Kidney epithelial cell (primary cell): ENCODE measurements around the gene AURKB. TPM values are rescaled to one million over a fixed set of nuclear protein-coding genes. Genes with fewer than 3 reads are reported as not detected.

ENCODE experiments used
- DNase-seq: peaks from one replicate; pipeline ENCODE4 v3.0.0-alpha.2; 2010; ENCODE audit warnings: low read depth
- H3K27me3 ChIP-seq: 2 replicates; pipeline ENCODE4 v1.6.0; 2011; ENCODE audit warnings: low read length; ENCODE audit not compliant: control insufficient read depth, insufficient read depth
- H3K36me3 ChIP-seq: 2 replicates; pipeline ENCODE4 v1.5.1; 2011; ENCODE audit warnings: low read length; ENCODE audit not compliant: control insufficient read depth, insufficient read depth
- H3K4me3 ChIP-seq: 2 replicates; pipeline ENCODE4 v1.5.1; 2011; ENCODE audit warnings: low read depth, mild to moderate bottlenecking, control low read depth, low read length
- CTCF ChIP-seq: IDR thresholded peaks from 2 replicates; pipeline ENCODE4 v1.5.1; 2011; ENCODE audit warnings: mild to moderate bottlenecking, moderate library complexity, low read length, control low read depth, inconsistent platforms; ENCODE audit not compliant: insufficient read depth, poor library complexity, severe bottlenecking
- total RNA-seq: library from RNA; depleted of rRNA; stranded (reverse); fragments of >200 nt; gene quantifications from 2 replicates; pipeline ENCODE4 v1.2.3, GENCODE V29; 2015

Gene AURKB
- total RNA-seq, 1 donor from 2014 or later, result 21.6 TPM

GRCh38 chr17:8162233-8162996, 48.0 kb downstream of the AURKB start, which contains the start of gene VAMP2:
Gene VAMP2, minus strand, starts transcription at chr17:8162948. Its CDS starts 69 bp downstream, at chr17:8162879.
- DNase-seq, result no peak
- Histone ChIP-seq H3K4me3 (peak within 1 kb of the TSS; percentile 98), H3K27me3 (no peaks in the 10 kb centered on the region), H3K36me3 (peaks cover 3% of the 10 kb centered on the region)
- TF ChIP-seq CTCF, result no peak

GRCh38 chr17:8161289-8162232, 48.8 kb downstream of the AURKB start:
- Histone ChIP-seq H3K36me3 (peaks cover 3% of the 10 kb centered on the region), H3K27me3 (no peaks in the 10 kb centered on the region), H3K4me3 (peak overlapping the region; percentile 98)
- no peak for TF ChIP-seq CTCF
- DNase-seq, result no peak

- no peaks in the 10 kb centered on the region for H3K27me3 ChIP-seq
- DNase-seq, result no peak
- TF ChIP-seq CTCF, result no peak
- peaks cover 3% of the 10 kb centered on the region for H3K36me3 ChIP-seq
- H3K4me3 ChIP-seq, result no peak overlapping the region
Observed at GRCh38 chr17:8160741-8161221, 49.6 kb downstream of the AURKB start.

- peaks cover 3% of the 10 kb centered on the region for H3K36me3 ChIP-seq
- no peak overlapping the region for H3K4me3 ChIP-seq
- no peak for TF ChIP-seq CTCF
- no peaks in the 10 kb centered on the region for H3K27me3 ChIP-seq
- DNase-seq, result no peak
Observed at GRCh38 chr17:8160224-8160577, 50.2 kb downstream of the AURKB start.

GRCh38 chr17:8159459-8160223, 50.7 kb downstream of the AURKB start:
- H3K4me3 ChIP-seq, result no peak overlapping the region
- no peak for TF ChIP-seq CTCF
- no peaks in the 10 kb centered on the region for H3K27me3 ChIP-seq
- peaks cover 3% of the 10 kb centered on the region for H3K36me3 ChIP-seq
- no peak for DNase-seq
